ENCODE measurements around the gene PRORP. TPM values are rescaled to one million over a fixed set of nuclear protein-coding genes. Genes with fewer than 3 reads are reported as not detected.

Gene PRORP
- total and polyA plus RNA-seq, 2 of the 8 experiments (the other 6 are each of a cell fraction or from before 2014, with no cell fraction given), result 30.0 to 44.8 TPM

- Histone ChIP-seq H2BK120ac (replicated peaks; ENCODE audit: low read depth, low read length) (no peak overlapping the region), H3K14ac (ENCODE audit: insufficient read length) (no peak overlapping the region), H3K36me3 (ENCODE audit: control insufficient read depth in 2 of 4, insufficient read depth in 4 of 4, low read length in 3 of 4) (peaks cover 0 to 10% (median 0%) of the 10 kb centered on the region in 4 experiments; a peak in 3 of 8 replicates), H2BK20ac (ENCODE audit: low read length) (no peak overlapping the region), H3K9ac (replicated peaks in 1 of 4; ENCODE audit: extremely low read depth in 1 of 4, low read depth in 3 of 4, low read length in 3 of 4) (no peak overlapping the region), H3K23me2 (ENCODE audit: low read depth, low read length) (no peaks in the 10 kb centered on the region), H2AFZ (ENCODE audit: low read length) (no peak overlapping the region), H3K79me1 (ENCODE audit: low read depth, low read length) (no peaks in the 10 kb centered on the region), H3K9me3 (ENCODE audit: insufficient read depth in 2 of 2, low read depth in 1 of 2, low read length in 1 of 2) (no peaks in the 10 kb centered on the region), H2BK15ac (ENCODE audit: low read length) (no peak overlapping the region), H2BK5ac (ENCODE audit: low read depth, low read length) (no peak overlapping the region), H4K5ac (ENCODE audit: insufficient read length, low read depth, low read length) (no peak overlapping the region), H4K20me1 (replicated peaks in 1 of 2; ENCODE audit: control insufficient read depth in 1 of 2, insufficient read depth in 2 of 2, low read length in 2 of 2) (no peaks in the 10 kb centered on the region), H3K4me3 (ENCODE audit: extremely low read depth in 1 of 4, insufficient read depth in 2 of 4, low read depth in 3 of 4, low read length in 4 of 4) (no peak overlapping the region), H3K79me2 (ENCODE audit: control insufficient read depth in 1 of 2, insufficient read depth in 2 of 2, low read length in 2 of 2) (peaks cover 0 to 3% of the 10 kb centered on the region in 2 experiments; a peak in 1 of 4 replicates), H3K4me2 (ENCODE audit: insufficient read depth in 1 of 2, low read depth in 2 of 2, low read length in 2 of 2) (no peak overlapping the region), H3K18ac (ENCODE audit: extremely low read depth, low read length) (no peak overlapping the region), H3K4ac (replicated peaks; ENCODE audit: insufficient read length, low read depth, low read length) (no peak overlapping the region), H3K56ac (replicated peaks; ENCODE audit: insufficient read length, low read depth, low read length) (no peak overlapping the region), H4K8ac (ENCODE audit: extremely low read depth, insufficient read depth, low read length) (no peak overlapping the region), H2AK5ac (ENCODE audit: low read depth, low read length) (no peak overlapping the region), H2BK12ac (ENCODE audit: low read depth, low read length) (no peak overlapping the region), H3K4me1 (replicated peaks in 1 of 4; ENCODE audit: control insufficient read depth in 3 of 4, insufficient read depth in 4 of 4, low read length in 3 of 4) (no peaks in the 10 kb centered on the region; a peak in 1 of 7 replicates), H3K23ac (ENCODE audit: insufficient read length) (no peak overlapping the region), H3K27ac (ENCODE audit: low read depth, low read length) (no peak overlapping the region), H4K91ac (replicated peaks; ENCODE audit: insufficient read length, low read length) (no peak overlapping the region), H3K27me3 (replicated peaks in 1 of 4; ENCODE audit: control insufficient read depth in 3 of 4, extremely low read depth in 1 of 4, insufficient read depth in 3 of 4, low read length in 3 of 4) (no peaks in the 10 kb centered on the region)
- ChIA-PET CTCF (ENCODE audit: partially characterized antibody) (interaction anchor here (0.8 to 10.8 kb wide), 3 partner anchors 11 to 274 kb away, joined by 3 to 198 read pairs (median 24); no protein-coding TSS in a partner anchor), POLR2A (ENCODE audit: partially characterized antibody) (interaction anchor here (1.5 kb wide), 1 partner anchor 22 kb away, joined by 3 read pairs; the partner anchor contains the start of gene PPP2R3C)
- no peak for TF ChIP-seq HDAC2 (IDR thresholded peaks at IDR 0.05; ENCODE audit: borderline replicate concordance in 1 of 2, low read depth in 2 of 2, low read length in 2 of 2)
- TF ChIP-seq BRCA1 (IDR thresholded peaks at IDR 0.05; ENCODE audit: low read depth, low read length), result no peak
- FAIRE-seq, result no peak
- WGBS, 2 experiments (ENCODE audit: extremely low coverage in 1 of 2, insufficient coverage in 1 of 2, insufficient read length in 1 of 2, insufficient replicate concordance in 2 of 2, low coverage in 1 of 2, low lambda C conversion rate in 2 of 2, missing lambda C conversion rate in 1 of 2), result 94% methylated on average over 1 of the region's 1 CpG; no CpG with 5 or more reads in 1 of the 2 experiments
- no peak for DNase-seq (ENCODE audit: low read depth in 1 of 2, low spot score in 2 of 2)
Observed at GRCh38 chr14:35144029-35144428, 21.7 kb downstream of the PRORP start.

Measured in H1 (cell line).